Measurements from ENCODE around the gene ZNF644.
"Not testable (repeated sequence)": the region's sequence is repeated elsewhere in the genome, so short reads cannot be mapped to it uniquely, and the experiment has no call there.

The ZNF644 gene

DNA sequence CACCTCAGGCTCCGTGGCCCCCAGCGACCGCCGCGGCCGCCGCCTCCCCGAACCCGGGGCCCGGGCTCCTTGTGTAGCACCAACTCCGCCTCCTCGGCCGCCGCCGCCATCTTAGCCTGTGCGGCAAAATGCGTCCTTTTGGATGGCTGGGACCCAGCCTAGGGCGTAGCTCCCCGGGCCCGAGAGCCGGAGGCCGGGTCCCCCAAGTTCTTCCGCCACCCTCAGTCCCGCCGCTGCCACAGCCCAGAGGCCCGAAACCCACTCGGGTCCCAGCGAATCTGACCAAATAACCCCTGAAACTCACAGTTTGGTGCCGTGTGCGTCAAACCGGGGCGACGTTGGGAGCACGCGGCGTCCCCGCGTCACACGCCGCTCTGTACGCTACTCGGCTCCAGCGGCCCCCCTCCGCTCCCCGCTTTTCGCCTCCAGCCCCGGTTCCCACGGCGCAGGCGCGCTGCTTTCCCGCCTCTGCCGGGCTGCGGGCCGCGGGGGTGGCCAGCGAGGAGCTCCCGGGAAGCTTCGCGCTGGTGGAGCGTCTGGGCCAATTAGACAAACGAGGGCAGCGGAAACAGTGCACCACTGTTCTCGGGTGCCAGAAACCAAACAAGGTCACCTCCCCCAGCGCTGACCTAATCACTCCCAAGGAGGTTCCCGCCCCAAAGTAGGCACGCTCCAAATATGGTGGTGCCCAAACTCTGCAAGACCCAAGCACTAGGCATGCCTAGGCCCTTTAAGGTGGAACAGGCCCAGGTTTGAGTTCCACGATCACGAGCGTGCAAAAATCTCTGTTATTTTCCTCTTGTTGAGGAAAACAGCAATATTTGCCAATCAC is at the start of gene ZNF644:
Gene ZNF644, minus strand, starts transcription at position 350 of the 832 bp plus-strand sequence. CDS start 39,682 bp downstream, outside the sequence.
- peak; percentile 79 for DNase-seq (ENCODE audit: low read depth, low spot score)

DNA sequence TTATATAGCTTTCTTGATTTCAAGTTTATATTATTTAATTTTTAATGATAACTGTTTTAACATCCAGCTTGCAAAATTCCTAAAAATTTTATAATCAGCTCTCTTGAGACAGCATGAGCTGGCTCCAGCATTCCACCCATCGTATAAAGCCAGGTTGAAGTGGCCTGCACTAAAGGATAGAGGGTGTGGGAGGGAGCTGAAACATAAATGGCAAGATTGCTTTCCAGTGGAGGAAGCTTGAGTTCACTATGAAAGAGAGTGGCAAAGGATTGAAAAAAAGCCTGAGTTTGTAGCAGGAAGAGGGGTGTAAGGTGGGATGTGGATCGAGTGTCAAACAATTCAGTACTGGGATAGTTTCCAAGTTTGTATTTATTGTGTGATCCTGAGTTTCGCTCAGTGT is 48.5 kb upstream of the ZNF644 start:
- no peak for DNase-seq (ENCODE audit: low read depth, low spot score)

DNA sequence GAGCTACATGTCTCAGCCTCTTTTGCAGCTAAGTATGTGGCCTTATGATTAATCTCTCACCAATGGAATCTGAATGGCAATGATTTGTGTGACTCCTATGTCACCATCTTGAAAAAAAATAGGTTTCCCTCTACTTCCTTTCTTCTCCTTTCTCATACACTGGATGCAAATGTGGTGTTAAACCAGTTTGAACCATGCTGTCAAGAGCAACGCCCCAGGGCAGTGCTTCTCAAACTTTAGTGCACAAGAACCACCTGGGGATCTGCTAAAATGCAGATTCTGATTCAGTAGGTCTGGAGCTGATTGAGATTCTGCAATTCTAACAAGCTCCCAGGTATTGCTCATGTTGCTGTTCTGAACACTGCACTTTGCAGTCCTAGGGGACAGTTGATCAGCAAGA is 44.7 kb upstream of the ZNF644 start:
- DNase-seq (ENCODE audit: low read depth, low spot score), result no peak

DNA sequence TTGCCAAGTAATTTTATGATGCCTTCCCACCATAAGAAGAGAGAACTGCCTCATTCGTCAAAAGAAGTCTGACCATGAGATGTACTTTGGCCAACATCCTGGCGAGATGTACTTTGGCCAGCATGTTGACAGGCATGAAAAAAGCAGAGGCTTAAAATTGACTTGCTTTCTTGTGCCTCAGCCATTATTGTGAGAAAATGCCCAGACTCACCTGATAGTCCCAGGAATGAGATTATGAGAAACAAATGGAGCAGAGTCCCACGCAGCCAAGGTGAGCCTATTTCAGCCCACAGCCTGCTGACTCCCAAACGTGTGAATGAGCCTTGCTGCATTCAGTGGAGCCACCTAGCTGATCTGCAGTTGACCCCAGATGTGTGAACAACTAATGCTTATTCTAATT is 43.5 kb upstream of the ZNF644 start:
- no peak for DNase-seq (ENCODE audit: low read depth, low spot score)

DNA sequence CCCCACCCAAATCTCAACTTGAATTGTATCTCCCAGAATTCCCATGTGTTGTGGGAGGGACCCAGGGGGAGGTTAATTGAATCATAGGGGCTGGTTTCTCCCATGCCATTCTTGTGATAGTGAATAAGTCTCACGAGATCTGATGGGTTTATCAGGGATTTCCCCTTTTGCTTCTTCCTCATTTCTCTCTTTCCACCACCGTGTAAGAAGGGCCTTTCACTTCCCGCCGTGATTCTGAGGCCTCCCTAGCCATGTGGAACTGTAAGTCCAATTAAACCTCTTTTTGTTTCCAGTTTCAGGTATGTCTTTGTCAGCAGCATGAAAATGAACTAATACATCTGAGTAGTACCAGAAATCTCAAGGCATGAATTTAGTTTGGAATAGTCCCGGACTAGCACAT is 41.6 kb upstream of the ZNF644 start:
- not testable (repeated sequence) for DNase-seq (ENCODE audit: low read depth, low spot score)

DNA sequence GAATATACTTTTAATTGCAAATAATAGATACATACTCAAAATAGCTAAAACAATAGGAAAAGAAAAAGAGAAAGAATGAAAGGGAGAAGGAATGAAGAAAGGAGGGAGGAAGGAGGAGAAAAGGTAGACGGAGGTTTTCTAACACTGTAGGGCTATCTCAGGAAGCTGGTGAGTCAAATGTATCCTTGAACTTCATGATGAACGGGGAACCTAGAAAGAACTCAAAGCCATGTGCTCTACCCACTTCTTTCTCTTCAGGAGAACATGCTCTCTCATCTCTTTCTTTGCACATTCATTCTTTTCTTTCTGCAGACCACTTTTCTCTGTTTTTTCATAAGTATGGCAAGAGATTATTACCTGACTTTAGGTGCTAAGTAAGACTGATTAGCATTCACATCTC is 37.3 kb upstream of the ZNF644 start:
- no peak for DNase-seq (ENCODE audit: low read depth, low spot score)

DNA sequence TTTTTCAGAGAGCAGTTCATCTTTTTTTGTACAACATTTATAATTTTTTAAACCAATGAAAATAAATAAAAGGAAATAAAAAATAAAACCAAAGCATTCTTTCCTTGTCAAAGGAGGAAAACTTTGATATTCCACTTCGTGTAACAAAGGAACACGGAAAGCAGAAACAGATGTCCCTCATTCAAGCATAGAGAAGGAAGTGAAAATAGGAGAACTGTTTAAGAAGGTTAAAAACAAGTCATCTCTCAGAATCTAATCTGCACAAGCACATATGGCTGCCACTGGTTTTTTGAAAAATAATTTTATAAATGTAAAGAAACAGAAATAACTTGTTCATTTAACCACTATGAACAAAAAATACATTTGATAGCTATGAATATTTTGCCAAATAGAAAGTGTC is 35.9 kb upstream of the ZNF644 start:
- DNase-seq (ENCODE audit: low read depth, low spot score), result no peak

DNA sequence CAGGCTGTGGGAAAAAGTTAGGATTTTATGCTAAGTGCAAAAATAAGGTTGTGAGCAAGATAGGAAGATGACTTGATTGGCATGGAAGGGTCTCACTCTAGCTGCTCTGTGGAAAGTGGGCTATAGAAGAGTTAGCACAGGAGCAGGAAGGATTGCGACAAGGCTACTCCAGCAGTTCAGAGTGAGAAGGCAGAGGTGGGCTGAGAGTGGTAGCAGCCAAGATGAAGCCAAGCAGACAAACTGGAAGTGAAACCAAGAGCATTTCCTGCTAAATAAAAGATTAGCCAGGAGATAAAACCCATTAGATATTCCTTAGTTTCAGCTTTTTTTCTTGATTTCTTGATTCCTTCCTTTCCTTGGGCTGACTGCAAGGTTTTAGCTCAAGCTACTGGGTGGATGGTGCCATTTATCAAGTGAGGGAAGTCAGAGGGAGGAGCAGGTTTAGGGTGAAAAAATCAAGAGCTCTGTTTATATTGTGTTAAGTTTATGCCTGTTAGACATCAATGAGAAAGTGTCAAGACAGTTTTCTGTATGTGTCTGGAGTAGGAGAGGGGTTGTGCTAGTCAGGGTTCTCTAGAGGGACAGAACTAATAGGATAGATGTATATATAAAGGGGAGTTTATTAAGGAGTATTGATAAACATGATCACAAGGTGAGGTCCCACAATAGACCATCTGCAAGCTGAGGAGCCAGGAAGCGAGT is 33.1 kb upstream of the ZNF644 start:
- DNase-seq (ENCODE audit: low read depth, low spot score), result no peak

DNA sequence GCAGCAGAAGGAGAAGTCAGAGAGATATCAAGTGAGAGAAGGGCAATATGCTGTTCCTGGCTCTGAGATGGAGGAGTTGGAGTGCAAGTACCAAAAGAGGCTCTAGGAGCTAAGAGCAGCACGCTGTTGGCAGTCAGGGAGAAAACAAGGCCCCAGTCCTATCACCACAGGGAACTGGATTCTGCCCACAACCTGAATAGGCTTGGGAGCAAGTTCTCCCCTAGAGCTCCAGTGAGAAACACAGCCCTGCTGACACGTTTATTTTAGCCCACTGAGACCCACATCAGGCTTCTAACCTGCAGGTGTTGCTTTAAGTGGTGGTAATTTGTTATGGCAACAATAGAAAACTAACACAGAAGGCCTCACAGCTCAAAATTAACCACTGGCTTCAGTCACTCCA is 31.8 kb upstream of the ZNF644 start:
- no peak for DNase-seq (ENCODE audit: low read depth, low spot score)

DNA sequence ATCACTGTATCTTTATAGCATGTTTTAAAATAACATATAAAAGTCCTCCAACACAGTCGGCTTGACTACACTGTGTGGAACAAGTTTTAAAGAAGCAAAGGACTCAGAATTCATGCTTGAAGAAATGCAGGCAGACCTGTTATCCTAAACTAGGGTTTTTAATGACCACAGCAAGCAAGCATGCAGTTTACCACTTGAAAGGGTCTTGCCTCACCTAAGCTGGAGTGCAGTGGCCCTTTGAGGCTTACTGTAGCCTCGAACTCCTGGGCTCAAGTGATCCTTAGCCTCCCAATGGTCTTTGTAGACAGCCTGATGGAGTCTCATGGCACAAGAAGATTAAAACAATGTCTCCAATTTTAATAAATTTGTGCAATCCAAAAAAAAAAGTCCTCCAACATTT is 27.7 kb upstream of the ZNF644 start:
- DNase-seq (ENCODE audit: low read depth, low spot score), result not testable (repeated sequence)

DNA sequence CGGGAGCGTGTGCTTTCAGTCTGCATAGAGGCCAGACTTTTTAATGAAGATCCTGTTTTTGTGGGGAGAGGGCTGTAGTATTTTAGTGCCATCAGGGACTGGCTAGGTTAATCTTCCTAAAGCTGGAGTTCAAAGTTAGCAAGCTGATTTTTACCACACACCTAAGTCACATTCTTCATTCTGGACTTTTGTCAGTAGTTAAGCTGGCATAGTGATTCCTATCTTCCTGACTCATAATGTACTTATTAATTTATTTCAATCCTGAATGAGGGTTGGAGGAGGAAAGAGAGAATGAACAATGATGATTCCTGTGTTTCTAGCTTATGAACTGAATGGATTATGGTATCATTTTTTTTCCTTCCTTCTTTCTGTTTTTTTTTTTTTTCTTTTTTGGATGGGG is 24.9 kb upstream of the ZNF644 start:
- no peak for DNase-seq (ENCODE audit: low read depth, low spot score)

DNA sequence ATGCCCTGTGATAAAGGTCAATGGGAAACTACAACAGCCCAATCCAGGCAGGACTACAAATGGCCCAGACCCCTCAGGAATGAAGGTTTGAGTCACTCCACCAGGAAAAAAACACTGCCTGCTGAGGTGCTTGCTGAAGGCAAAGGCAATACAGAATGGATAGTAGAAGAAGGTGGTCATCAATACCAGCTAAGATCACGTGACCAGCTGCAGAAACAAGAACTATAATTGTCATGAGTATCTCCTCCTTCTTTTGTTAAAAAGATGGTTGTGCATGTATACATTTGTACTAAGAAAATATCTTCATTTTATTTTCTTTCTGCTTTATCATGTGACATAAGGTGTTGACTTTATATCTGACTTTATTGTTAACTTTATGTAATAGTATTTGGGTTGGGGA is 23.4 kb upstream of the ZNF644 start:
- DNase-seq (ENCODE audit: low read depth, low spot score), result no peak

DNA sequence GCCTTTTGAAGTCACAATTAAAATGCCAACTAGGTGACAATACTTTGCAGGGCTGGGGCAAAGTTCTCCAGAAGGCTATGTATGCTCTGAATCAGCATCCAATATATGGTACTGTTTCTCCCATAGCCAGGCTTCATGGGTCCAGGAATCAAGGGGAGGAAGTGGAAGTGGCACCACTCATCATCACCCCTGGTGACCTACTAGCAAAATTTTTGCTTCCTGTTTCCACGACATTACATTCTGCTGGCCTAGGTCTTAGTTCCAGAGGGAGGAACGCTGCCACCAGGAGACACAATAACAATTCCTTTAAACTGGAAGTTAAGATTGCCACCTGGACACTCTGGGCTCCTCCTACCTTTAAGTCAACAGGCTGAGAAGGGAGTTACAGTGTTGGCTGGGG is 22.9 kb upstream of the ZNF644 start:
- DNase-seq (ENCODE audit: low read depth, low spot score), result not testable (repeated sequence)

DNA sequence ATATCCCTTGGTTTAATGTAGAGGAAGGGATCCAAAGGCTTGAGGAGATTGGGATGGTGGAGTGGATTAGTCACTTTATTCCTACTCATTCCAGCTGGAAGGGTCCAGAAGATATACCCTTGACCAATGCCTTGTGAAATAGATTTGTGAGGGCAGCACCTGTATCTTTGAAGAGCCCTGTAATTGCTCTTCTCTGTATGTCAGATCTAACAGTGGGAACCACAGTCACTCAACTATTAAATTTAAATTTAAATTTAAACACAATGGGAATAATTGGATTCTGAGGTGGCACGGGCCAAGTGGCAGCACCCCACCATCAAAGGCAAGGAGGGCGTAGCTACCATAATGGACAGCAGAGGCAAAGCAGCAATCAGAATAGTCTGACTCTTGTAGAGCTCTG is 20.5 kb upstream of the ZNF644 start:
- not testable (repeated sequence) for DNase-seq (ENCODE audit: low read depth, low spot score)

DNA sequence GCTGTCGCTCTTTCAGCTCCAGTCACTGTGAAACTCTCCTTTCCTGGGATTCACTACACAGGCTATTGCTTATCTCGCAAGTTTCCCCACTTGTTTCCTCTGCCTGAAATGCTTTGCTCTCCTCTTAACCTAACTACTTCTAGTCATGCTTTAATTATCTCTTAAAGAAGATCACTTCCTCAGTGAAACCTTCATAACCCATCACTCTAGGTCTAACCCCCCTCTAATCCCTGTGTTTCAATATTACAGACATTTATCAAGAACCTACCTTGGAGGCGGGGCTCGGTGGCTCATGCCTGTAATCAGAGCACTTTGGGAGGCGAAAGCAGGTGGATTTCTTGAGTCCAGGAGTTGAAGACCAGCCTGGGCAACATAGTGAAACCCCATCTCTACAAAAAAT is 16.7 kb upstream of the ZNF644 start:
- no peak for DNase-seq (ENCODE audit: low read depth, low spot score)

DNA sequence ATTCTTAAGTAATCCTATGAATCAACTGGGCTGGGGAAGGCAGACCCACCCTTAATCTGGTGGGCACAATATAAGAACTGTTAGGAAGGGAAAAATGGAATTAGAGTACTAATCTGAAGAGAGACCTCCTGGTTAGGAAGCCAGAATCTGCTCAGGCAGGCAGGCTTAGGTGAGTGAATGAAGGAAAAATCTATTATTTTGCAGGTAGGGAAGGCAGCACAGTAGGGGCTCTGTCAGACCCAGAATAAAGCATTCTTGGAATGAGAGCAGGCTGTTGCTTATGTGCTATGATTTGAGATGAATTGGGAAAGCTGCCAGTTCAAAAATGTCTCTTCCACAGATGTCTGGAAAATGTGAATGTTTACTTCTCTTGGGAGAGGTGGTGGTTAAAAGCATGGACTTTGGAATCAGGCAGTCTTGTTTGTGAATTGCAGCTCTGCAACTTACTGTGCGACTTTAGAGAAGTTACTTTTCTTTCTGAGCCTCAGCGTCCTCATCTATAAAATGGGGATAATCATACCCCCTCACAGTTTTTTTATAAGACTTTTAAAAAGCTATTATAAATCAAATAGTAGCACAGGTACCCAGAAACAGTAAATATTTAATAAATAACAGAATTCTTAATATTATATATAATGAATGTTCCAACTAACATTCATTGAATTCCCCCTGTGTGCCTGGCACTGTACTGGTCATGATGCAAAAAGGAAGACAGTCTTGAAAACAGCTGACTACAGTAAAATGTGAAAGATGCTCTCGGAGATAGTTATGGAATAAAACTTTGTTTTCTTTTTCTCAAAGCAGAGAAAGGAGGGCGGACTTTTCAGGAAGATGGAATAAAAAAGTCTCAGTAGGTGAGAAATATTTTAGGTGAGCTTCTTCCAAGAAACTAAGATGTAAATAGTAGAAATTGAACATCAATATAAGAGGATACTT is 15.3 kb upstream of the ZNF644 start:
- no peak for DNase-seq (ENCODE audit: low read depth, low spot score)

DNA sequence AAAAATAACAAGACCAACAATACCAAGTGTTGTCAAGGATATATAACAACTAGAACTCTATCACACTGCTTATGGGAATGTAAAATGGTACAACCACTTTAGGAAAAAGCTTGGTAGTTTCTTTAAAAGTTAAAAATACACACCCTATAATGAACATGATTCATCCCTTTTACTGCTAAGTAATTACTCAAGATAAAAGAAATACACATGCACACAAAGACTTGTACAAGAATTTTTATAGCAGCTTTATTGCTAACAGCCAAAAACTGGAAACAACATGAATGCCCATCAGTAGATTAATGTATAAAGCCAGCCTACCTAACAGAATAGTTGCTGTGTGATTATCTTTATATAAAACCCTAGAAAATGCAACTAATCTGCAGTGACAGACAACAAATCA is 10.5 kb upstream of the ZNF644 start:
- no peak for DNase-seq (ENCODE audit: low read depth, low spot score)

DNA sequence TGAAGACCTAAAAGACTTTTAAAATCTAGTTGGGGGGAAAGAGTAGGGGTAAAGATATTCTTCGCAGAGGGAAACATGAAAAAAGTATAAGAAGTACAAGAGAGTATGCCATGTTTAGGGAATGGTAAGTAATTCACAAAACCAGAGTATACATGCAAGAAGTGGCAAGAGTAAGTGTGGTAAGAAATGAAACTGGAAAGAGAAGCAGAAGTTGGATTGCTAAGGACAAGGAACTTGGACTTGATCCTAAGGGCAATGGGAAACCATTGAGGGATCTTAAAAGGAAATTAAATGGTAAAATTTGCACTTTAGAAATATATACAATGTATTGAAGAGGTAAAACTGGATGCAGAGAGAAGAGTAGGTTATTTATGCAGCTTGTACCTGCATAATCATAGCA is 9.2 kb upstream of the ZNF644 start:
- DNase-seq (ENCODE audit: low read depth, low spot score), result no peak

DNA sequence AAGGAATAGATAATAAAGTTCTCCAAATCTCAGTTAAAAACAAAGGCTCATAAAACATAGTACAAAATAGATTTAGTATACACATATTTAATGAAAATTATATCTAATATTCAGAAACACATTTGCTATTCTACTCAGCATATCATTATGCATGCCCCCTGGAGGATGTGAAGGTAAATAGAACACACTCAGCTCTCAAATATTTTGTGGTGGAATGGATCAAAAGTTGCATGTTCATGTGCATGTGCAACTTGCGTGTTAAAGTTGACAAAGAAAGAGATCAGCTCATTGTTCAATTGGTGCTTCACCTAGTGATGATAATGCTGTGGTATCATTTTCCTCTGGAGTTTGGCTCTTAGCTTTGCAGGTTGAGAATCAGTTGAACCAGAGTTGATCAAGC is 4.9 kb upstream of the ZNF644 start:
- no peak for DNase-seq (ENCODE audit: low read depth, low spot score)

DNA sequence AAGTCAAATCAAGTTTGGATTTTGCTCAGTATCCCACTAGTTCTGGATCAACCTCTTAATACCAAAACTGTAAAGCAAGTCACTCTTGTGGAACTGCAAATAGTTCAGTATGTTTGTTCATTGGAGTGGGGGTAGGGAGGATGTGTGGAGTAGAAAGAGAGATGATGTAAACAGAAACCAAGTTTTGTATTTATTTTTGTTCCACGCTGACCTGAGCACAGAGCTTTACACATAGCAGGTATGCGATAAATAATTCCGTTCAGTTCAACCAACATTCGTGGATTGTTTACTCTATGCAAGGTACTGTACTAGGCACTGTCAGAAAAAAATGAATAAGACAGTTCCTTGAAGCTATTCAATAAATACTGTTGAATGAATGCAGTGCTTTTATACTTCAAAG is 4.5 kb upstream of the ZNF644 start:
- DNase-seq (ENCODE audit: low read depth, low spot score), result no peak

DNA sequence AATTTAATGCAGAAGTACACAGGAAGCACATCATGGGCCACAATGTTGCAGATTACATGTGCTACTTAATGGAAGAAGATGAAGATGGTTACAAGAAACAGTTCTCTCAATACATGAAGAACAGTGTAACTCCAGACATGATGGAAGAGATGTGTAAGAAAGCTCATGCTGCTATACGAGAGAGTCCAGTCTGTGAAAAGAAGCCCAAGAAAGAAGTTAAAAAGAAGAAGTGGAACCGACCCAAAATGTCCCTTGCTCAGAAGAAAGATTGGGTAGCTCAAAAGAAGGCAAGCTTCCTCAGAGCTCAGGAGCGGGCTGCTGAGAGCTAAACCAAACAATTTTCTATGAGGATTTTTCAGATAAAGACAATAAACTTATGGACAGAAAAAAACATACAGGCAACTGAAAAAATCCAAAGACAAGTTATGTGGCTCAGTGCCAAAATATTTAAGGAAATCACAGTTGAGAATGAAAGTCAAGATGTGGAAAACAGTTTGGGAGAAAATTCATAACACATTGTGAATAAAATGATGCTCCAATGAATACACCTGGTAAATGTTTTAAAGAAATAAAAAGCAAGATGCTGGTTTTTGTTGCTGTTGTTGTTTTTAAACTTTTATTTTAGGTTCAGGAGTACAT is 2.8 kb upstream of the ZNF644 start:
- DNase-seq (ENCODE audit: low read depth, low spot score), result no peak

DNA sequence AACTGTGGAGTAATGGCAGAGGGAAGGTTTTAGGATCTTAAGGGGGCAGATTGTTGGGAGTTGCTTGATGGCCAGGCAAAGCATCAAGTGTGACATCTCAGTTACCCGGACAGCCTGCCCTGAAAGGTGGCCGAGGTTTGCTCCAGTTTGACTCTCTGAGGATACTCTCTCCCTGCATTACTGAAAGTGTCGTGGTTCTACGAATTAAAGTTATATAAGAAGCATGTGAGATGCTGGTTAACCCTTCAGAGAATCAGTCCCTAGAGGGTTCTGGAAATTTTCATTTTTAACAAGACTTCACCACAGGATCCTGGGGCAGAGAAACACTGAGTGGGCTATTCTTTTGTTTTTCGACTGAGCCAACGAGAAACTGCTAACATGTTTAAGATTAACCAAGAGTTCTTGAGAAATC is 689 bp upstream of the ZNF644 start:
- no peak for DNase-seq (ENCODE audit: low read depth, low spot score)
